Occipital lobe (tissue), 3 donors: ENCODE results near the gene SND1. TPM values are rescaled to one million over a fixed set of nuclear protein-coding genes. Genes with fewer than 3 reads are reported as not detected.
A peak's percentile ranks its signal among the peaks of the same experiment; 100 is the strongest.

Experiments used
- DNase-seq: peaks from one replicate; lab custom pipeline; 2025; lab: John Stamatoyannopoulos, UW
- small RNA-seq: library from RNA; depleted of rRNA; stranded (forward); fragments of <200 nt; gene quantifications from one replicate; pipeline ENCODE3, GENCODE V24; 2014
- total RNA-seq: library from RNA; depleted of rRNA; stranded (reverse); fragments of >200 nt; gene quantifications from one replicate; pipeline ENCODE4 v1.2.3, GENCODE V29; 2014

The SND1 gene
- total RNA-seq, 1 donor from 2014 or later: 65.8 TPM

- DNase-seq: no peak
Measured at GRCh38 chr7:128135159-128135514, 483.1 kb downstream of the SND1 start.

- DNase-seq: peak; percentile 60
Measured at GRCh38 chr7:128135515-128136214, 483.7 kb downstream of the SND1 start.

GRCh38 chr7:128136215-128136597 is 484.2 kb downstream of the SND1 start:
- DNase-seq: no peak

- no peak for DNase-seq
Measured at GRCh38 chr7:128137181-128137580, 485.2 kb downstream of the SND1 start.

- DNase-seq: no peak
Measured at GRCh38 chr7:128139406-128139805, 487.4 kb downstream of the SND1 start.

- no peak for DNase-seq
Measured at GRCh38 chr7:128141683-128142195, 489.7 kb downstream of the SND1 start.

Small RNAs within 50 kb of the gene (small RNA-seq; reads per million reads assigned to genes)
- not detected for gene MIR593

Other genes starting within 250 kb of the SND1 start
- 12.6 TPM for gene GCC1, start 66.6 kb upstream of the SND1 start, total RNA-seq
- gene ARF5, start 63.8 kb upstream of the SND1 start, total RNA-seq: 94.8 TPM
- 0.78 TPM for gene FSCN3, start 58.5 kb upstream of the SND1 start, total RNA-seq
- gene PAX4, start 34.1 kb upstream of the SND1 start, total RNA-seq: not detected